Measurements from ENCODE around the gene MCRIP2.

Gene MCRIP2

GRCh38 chr16:635573-636205, 5.9 kb upstream of the MCRIP2 start:
- no peaks in the 10 kb centered on the region for H3K4me1 ChIP-seq (ENCODE audit: insufficient read depth, low read length, poor library complexity, severe bottlenecking)
- peak overlapping the region; percentile 49; the same call in 1 of the 2 replicates for H2AFZ ChIP-seq (ENCODE audit: low read length)
- peak overlapping the region; percentile 83 for H3K9ac ChIP-seq (ENCODE audit: low read depth, low read length, poor library complexity, severe bottlenecking)
- no peaks in the 10 kb centered on the region for H3K36me3 ChIP-seq (ENCODE audit: insufficient read depth, low read length)
- no peaks in the 10 kb centered on the region for H3K9me2 ChIP-seq (replicated peaks; ENCODE audit: low read depth, low read length)
- no peak for TF ChIP-seq EZH2phosphoT487 (IDR thresholded peaks at IDR 0.05; ENCODE audit: borderline replicate concordance)
- H3K4me3 ChIP-seq (ENCODE audit: low read length, poor library complexity, severe bottlenecking): peak overlapping the region; percentile 90
- no peaks in the 10 kb centered on the region for H3K9me3 ChIP-seq (ENCODE audit: insufficient read depth, low read depth, low read length)
- H3K27me3 ChIP-seq (ENCODE audit: insufficient read depth, low read length, poor library complexity, severe bottlenecking): no peaks in the 10 kb centered on the region
- H3K4me2 ChIP-seq (ENCODE audit: low read depth, low read length, poor library complexity, severe bottlenecking): peak overlapping the region; percentile 94
- no peaks in the 10 kb centered on the region for H3F3A ChIP-seq (ENCODE audit: low read depth)
- peaks cover 14% of the 10 kb centered on the region for H3K79me2 ChIP-seq (ENCODE audit: insufficient read depth, low read length)
- no peaks in the 10 kb centered on the region for H4K20me1 ChIP-seq (ENCODE audit: insufficient read depth, low read length, poor library complexity, severe bottlenecking)

- H3K4me1 ChIP-seq (ENCODE audit: insufficient read depth, low read length, poor library complexity, severe bottlenecking): no peaks in the 10 kb centered on the region
- H3K27me3 ChIP-seq (ENCODE audit: insufficient read depth, low read length, poor library complexity, severe bottlenecking): no peaks in the 10 kb centered on the region
- peak within 1 kb of the TSS; percentile 83 for H3K9ac ChIP-seq (ENCODE audit: low read depth, low read length, poor library complexity, severe bottlenecking)
- H3K4me2 ChIP-seq (ENCODE audit: low read depth, low read length, poor library complexity, severe bottlenecking): peak within 1 kb of the TSS; percentile 94
- peak within 1 kb of the TSS; percentile 90 for H2AFZ ChIP-seq (ENCODE audit: low read length)
- H3F3A ChIP-seq (ENCODE audit: low read depth): no peaks in the 10 kb centered on the region
- no peaks in the 10 kb centered on the region for H4K20me1 ChIP-seq (ENCODE audit: insufficient read depth, low read length, poor library complexity, severe bottlenecking)
- TF ChIP-seq EZH2phosphoT487 (IDR thresholded peaks at IDR 0.05; ENCODE audit: borderline replicate concordance) (no peak), CTCF (conservative IDR thresholded peaks at IDR 0.05; ENCODE audit: low read length) (no peak)
- no peaks in the 10 kb centered on the region for H3K9me3 ChIP-seq (ENCODE audit: insufficient read depth, low read depth, low read length)
- no peaks in the 10 kb centered on the region for H3K36me3 ChIP-seq (ENCODE audit: insufficient read depth, low read length)
- no peaks in the 10 kb centered on the region for H3K9me2 ChIP-seq (replicated peaks; ENCODE audit: low read depth, low read length)
- H3K79me2 ChIP-seq (ENCODE audit: insufficient read depth, low read length): peaks cover 14% of the 10 kb centered on the region
- peak within 1 kb of the TSS; percentile 90 for H3K4me3 ChIP-seq (ENCODE audit: low read length, poor library complexity, severe bottlenecking)
Measured at GRCh38 chr16:636206-637080, 5.2 kb upstream of the MCRIP2 start, which contains the start of gene METTL26. METTL26 (minus strand) TSS chr16:636305; CDS start chr16:636290, 15 bp downstream.

- Histone ChIP-seq H3K79me2 (ENCODE audit: insufficient read depth, low read length) (peaks cover 14% of the 10 kb centered on the region), H2AFZ (ENCODE audit: low read length) (peak overlapping the region; percentile 90), H3K27me3 (ENCODE audit: insufficient read depth, low read length, poor library complexity, severe bottlenecking) (no peaks in the 10 kb centered on the region), H3K4me3 (ENCODE audit: low read length, poor library complexity, severe bottlenecking) (peak overlapping the region; percentile 90), H4K20me1 (ENCODE audit: insufficient read depth, low read length, poor library complexity, severe bottlenecking) (no peaks in the 10 kb centered on the region), H3K9me2 (replicated peaks; ENCODE audit: low read depth, low read length) (no peaks in the 10 kb centered on the region), H3K9ac (ENCODE audit: low read depth, low read length, poor library complexity, severe bottlenecking) (peak overlapping the region; percentile 83), H3K4me1 (ENCODE audit: insufficient read depth, low read length, poor library complexity, severe bottlenecking) (no peaks in the 10 kb centered on the region), H3K36me3 (ENCODE audit: insufficient read depth, low read length) (no peaks in the 10 kb centered on the region), H3F3A (ENCODE audit: low read depth) (no peaks in the 10 kb centered on the region), H3K4me2 (ENCODE audit: low read depth, low read length, poor library complexity, severe bottlenecking) (peak overlapping the region; percentile 74), H3K9me3 (ENCODE audit: insufficient read depth, low read depth, low read length) (no peaks in the 10 kb centered on the region)
- TF ChIP-seq CTCF (conservative IDR thresholded peaks at IDR 0.05; ENCODE audit: low read length) (no peak), EZH2phosphoT487 (IDR thresholded peaks at IDR 0.05; ENCODE audit: borderline replicate concordance) (no peak)
Measured at GRCh38 chr16:637081-638018, 4.3 kb upstream of the MCRIP2 start.

Measured in Loucy (cell line).